MM.1S (cell line): ENCODE measurements around the gene ADCK1.

Experiments used
- EZH2 ChIP-seq: fragments of 300-600 bp; sonication (generic); optimal IDR thresholded peaks from 2 replicates; pipeline ENCODE3; 2017; ENCODE audit warnings: low read depth, mild to moderate bottlenecking, antibody characterized with exemption, low read length, mixed read lengths
- TF ChIP-seq, protein P1 (sequence below): fragments of 300-600 bp; sonication (generic); IDR thresholded peaks from 2 replicates; pipeline ENCODE4 v1.5.1; 2016; ENCODE audit warnings: antibody characterized with exemption, low read length, mixed read lengths

- no peak for TF ChIP-seq EZH2
- TF ChIP-seq, protein P1, sequence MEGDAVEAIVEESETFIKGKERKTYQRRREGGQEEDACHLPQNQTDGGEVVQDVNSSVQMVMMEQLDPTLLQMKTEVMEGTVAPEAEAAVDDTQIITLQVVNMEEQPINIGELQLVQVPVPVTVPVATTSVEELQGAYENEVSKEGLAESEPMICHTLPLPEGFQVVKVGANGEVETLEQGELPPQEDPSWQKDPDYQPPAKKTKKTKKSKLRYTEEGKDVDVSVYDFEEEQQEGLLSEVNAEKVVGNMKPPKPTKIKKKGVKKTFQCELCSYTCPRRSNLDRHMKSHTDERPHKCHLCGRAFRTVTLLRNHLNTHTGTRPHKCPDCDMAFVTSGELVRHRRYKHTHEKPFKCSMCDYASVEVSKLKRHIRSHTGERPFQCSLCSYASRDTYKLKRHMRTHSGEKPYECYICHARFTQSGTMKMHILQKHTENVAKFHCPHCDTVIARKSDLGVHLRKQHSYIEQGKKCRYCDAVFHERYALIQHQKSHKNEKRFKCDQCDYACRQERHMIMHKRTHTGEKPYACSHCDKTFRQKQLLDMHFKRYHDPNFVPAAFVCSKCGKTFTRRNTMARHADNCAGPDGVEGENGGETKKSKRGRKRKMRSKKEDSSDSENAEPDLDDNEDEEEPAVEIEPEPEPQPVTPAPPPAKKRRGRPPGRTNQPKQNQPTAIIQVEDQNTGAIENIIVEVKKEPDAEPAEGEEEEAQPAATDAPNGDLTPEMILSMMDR, result no peak
Observed at GRCh38 chr14:77903221-77903620, 103.3 kb downstream of the ADCK1 start.
